NB4 (cell line): ENCODE data around the gene RASSF5.

Source experiments
- DNase-seq: peaks from one replicate; pipeline ENCODE4 v3.0.0; 2010; ENCODE audit warnings: low read depth
- H3K4me3 ChIP-seq: one replicate; pipeline ENCODE4 v1.5.1; 2011; ENCODE audit warnings: mild to moderate bottlenecking, low read depth, low read length, moderate library complexity
- MYC ChIP-seq: IDR thresholded peaks from 2 replicates; pipeline ENCODE4 v1.6.1; 2011; ENCODE audit warnings: low read depth, low read length
- POLR2A ChIP-seq: IDR thresholded peaks from 2 replicates; pipeline ENCODE4 v1.6.1; 2011; ENCODE audit warnings: mild to moderate bottlenecking; ENCODE audit not compliant: insufficient read length; ENCODE audit errors: extremely low read depth
- TF ChIP-seq, protein P1 (sequence below): IDR thresholded peaks from one replicate; pipeline ENCODE4 v1.5.1; 2012; ENCODE audit warnings: low read depth, low read length
- TF ChIP-seq, protein P2 (sequence below): IDR thresholded peaks from 2 replicates; pipeline ENCODE4 v1.6.1; 2011; ENCODE audit warnings: low read depth, low read length

The RASSF5 gene

GRCh38 chr1:206545351-206545750 lies 38.0 kb downstream of the RASSF5 start:
- H3K4me3 ChIP-seq, result no peak overlapping the region
- TF ChIP-seq, protein P1, sequence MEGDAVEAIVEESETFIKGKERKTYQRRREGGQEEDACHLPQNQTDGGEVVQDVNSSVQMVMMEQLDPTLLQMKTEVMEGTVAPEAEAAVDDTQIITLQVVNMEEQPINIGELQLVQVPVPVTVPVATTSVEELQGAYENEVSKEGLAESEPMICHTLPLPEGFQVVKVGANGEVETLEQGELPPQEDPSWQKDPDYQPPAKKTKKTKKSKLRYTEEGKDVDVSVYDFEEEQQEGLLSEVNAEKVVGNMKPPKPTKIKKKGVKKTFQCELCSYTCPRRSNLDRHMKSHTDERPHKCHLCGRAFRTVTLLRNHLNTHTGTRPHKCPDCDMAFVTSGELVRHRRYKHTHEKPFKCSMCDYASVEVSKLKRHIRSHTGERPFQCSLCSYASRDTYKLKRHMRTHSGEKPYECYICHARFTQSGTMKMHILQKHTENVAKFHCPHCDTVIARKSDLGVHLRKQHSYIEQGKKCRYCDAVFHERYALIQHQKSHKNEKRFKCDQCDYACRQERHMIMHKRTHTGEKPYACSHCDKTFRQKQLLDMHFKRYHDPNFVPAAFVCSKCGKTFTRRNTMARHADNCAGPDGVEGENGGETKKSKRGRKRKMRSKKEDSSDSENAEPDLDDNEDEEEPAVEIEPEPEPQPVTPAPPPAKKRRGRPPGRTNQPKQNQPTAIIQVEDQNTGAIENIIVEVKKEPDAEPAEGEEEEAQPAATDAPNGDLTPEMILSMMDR, result no peak
- TF ChIP-seq, protein P2, sequence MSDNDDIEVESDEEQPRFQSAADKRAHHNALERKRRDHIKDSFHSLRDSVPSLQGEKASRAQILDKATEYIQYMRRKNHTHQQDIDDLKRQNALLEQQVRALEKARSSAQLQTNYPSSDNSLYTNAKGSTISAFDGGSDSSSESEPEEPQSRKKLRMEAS, result no peak
- TF ChIP-seq POLR2A, result no peak
- no peak for TF ChIP-seq MYC

GRCh38 chr1:206547104-206547503 lies 39.8 kb downstream of the RASSF5 start:
- no peak overlapping the region for H3K4me3 ChIP-seq
- DNase-seq, result no peak
- no peak for TF ChIP-seq MYC
- TF ChIP-seq POLR2A, result no peak
- TF ChIP-seq, protein P1, result no peak
- TF ChIP-seq, protein P2, result no peak

More at GRCh38 chr1:206545351-206545750, 38.0 kb downstream of the RASSF5 start:
- no peak for DNase-seq

- TF ChIP-seq, protein P1, result no peak
- TF ChIP-seq POLR2A, result no peak
- TF ChIP-seq, protein P2, result no peak
- no peak for TF ChIP-seq MYC
- no peak for DNase-seq
- H3K4me3 ChIP-seq, result no peak overlapping the region
Observed at GRCh38 chr1:206550446-206550845, 43.1 kb downstream of the RASSF5 start.

DNA sequence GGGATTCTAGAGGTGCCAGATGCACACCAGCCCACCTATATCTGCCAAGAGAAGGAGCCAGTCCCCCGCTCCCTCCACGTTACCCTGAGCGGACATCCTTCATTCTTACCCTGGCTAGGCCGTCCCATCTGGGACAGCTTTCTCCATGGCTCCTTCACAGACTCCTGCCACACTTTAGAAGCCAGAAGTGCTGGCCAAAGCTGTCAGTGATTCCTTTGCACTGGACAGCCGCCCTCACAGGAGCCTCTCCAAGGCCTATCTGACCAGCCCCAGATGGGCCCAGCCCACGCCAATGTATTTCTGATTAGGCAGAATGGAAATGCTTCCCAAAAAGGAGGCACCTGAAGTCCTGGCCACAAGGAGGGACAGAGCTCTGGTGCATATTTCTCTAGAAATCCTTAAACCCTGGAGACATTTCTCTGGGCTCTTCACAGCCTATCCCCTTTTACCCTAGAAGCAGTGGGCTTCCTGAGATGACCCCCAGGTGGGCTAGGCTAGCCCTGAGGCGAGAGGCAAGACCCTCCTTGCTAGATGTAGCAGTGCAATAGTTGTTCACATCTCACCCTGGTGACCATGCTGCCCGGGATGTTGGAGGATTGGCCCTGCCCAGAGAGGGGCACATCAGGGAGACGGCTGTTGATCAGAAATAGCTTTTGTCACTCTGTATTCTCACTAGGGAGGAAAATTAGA lies 44.1 kb downstream of the RASSF5 start:
- no peak overlapping the region for H3K4me3 ChIP-seq
- TF ChIP-seq, protein P1, result no peak
- TF ChIP-seq, protein P2, result no peak
- no peak for TF ChIP-seq MYC
- TF ChIP-seq POLR2A, result no peak

GRCh38 chr1:206551986-206552326 lies 44.6 kb downstream of the RASSF5 start:
- no peak for DNase-seq
- no peak overlapping the region for H3K4me3 ChIP-seq
- TF ChIP-seq POLR2A (no peak), MYC (no peak)
- TF ChIP-seq, protein P1, result no peak
- TF ChIP-seq, protein P2, result no peak

More for the DNA sequence above, 44.1 kb downstream of the RASSF5 start:
- DNase-seq, result no peak
